ENCODE measurements around the gene ZBTB46.

GRCh38 chr20:63778034-63778752, 52.9 kb downstream of the ZBTB46 start:
- TF ChIP-seq CTCF (conservative IDR thresholded peaks at IDR 0.05; ENCODE audit: low read depth, low read length) (no peak), EZH2 (IDR thresholded peaks at IDR 0.05; ENCODE audit: borderline replicate concordance, low read depth, low read length, poor library complexity, severe bottlenecking) (no peak)

Measured in A673 (cell line).